Measurements from ENCODE around the gene CEP44.
A peak's percentile ranks its signal among the peaks of the same experiment; 100 is the strongest.

CEP44 gene

DNA sequence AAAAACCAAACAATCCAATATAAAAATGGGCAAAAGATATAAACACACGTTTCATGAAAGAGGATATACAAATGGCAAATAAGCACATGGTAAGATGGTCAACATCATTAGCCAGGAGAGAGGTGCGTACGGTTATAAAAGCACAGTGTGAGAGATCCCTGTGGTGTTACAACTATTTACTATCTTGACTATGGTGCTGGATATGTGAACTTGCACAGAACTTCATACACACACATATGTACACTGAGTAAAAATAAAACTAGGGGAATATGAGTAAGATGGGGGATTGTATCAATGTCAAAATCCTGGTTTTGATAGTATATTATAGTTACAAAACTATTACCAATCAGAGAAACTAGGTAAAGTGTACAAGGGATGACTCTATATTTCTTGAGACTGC is 8.6 kb upstream of the CEP44 start:
- TF ChIP-seq, protein P1, sequence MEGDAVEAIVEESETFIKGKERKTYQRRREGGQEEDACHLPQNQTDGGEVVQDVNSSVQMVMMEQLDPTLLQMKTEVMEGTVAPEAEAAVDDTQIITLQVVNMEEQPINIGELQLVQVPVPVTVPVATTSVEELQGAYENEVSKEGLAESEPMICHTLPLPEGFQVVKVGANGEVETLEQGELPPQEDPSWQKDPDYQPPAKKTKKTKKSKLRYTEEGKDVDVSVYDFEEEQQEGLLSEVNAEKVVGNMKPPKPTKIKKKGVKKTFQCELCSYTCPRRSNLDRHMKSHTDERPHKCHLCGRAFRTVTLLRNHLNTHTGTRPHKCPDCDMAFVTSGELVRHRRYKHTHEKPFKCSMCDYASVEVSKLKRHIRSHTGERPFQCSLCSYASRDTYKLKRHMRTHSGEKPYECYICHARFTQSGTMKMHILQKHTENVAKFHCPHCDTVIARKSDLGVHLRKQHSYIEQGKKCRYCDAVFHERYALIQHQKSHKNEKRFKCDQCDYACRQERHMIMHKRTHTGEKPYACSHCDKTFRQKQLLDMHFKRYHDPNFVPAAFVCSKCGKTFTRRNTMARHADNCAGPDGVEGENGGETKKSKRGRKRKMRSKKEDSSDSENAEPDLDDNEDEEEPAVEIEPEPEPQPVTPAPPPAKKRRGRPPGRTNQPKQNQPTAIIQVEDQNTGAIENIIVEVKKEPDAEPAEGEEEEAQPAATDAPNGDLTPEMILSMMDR (conservative IDR thresholded peaks at IDR 0.05; ENCODE audit: control insufficient read depth, insufficient read depth, low read depth, low read length), result no peak
- DNase-seq (ENCODE audit: low read depth), result no peak
- H3K4me3 ChIP-seq (ENCODE audit: control insufficient read depth, low read depth, low read length), result no peak overlapping the region

DNA sequence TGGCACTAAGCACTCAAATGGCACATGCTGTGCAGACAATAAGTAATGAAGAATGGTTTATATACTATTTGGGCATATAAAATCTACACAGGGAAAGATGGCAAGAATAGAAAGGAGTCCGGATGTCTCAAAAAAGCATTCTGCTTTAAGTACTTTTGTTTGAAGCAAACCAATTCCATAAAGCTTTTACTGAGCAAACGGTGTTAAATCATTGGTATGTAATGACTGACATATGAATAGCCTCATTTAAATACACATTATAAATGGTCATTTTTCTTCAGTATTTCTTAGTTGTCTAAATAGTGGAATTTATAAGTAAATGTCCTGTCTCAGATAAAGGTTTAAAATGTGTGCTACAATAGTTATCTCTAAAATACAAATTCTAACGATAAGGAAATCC is 6.3 kb upstream of the CEP44 start:
- TF ChIP-seq, protein P1 (conservative IDR thresholded peaks at IDR 0.05; ENCODE audit: control insufficient read depth, insufficient read depth, low read depth, low read length), result no peak
- no peak for DNase-seq (ENCODE audit: low read depth)
- no peak overlapping the region for H3K4me3 ChIP-seq (ENCODE audit: control insufficient read depth, low read depth, low read length)

GRCh38 chr4:174278467-174278866 is 5.2 kb upstream of the CEP44 start:
- no peak overlapping the region for H3K4me3 ChIP-seq (ENCODE audit: control insufficient read depth, low read depth, low read length)
- DNase-seq (ENCODE audit: low read depth), result no peak
- TF ChIP-seq, protein P1 (conservative IDR thresholded peaks at IDR 0.05; ENCODE audit: control insufficient read depth, insufficient read depth, low read depth, low read length), result no peak

DNA sequence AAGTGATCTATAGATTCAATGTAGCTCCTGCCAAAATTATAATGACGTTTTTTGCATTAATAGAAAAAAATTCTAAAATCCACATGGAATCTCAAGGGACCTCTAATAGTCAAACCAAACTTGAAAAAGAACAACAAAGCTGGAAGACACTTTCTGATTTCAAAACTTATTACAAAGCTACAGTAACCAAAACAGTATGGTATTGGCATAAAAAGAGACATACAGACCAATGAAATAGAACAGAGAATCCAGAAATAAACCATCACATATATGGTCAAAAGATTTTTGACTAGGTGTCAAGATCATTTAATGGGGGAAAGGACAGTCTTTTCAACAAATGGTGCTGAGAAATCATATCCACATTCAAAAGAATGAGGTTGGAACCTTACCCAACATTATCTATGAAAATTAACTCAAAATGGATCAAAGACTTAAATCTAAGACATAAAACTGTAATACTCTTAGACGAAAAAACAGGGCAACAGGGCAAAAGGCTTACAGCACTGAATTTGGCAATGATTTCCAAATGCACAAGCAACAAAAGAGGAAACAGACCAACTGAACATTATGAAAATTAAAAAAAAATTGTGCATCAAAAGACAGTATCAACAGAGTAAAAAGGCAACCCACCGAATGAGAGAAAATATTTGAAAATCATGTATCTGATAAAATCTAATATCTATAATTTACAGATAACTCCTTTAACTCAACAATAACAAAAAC is 4.1 kb upstream of the CEP44 start:
- DNase-seq (ENCODE audit: low read depth), result no peak
- H3K4me3 ChIP-seq (ENCODE audit: control insufficient read depth, low read depth, low read length), result no peak overlapping the region
- TF ChIP-seq, protein P1 (conservative IDR thresholded peaks at IDR 0.05; ENCODE audit: control insufficient read depth, insufficient read depth, low read depth, low read length), result no peak

DNA sequence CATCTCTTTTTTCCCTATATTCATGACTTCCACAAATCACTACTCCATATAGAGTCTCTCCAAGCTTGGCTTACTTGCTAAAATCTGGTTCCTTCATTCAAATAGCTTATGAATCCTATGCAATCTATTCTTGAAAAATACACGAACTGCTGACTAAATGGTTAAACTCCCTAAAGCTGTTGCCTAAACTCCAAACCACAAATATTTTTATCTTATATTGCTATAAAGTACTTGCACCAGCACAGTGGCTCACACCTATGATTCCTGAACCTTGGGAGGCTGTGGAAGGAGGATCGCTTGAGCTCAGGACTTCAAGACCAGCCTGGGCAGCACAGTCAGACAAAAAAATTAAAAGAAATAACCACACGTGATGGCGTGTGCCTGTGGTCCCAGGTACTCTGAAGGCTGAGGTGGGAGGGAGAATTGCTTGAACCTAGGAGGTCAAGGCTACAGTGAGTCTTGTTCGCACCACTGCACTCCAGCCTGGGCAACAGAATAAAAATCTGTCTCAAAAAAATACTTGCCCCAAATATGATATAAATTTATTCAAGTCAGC is 2.5 kb upstream of the CEP44 start:
- TF ChIP-seq, protein P1 (conservative IDR thresholded peaks at IDR 0.05; ENCODE audit: control insufficient read depth, insufficient read depth, low read depth, low read length), result no peak
- DNase-seq (ENCODE audit: low read depth), result no peak
- no peak overlapping the region for H3K4me3 ChIP-seq (ENCODE audit: control insufficient read depth, low read depth, low read length)

GRCh38 chr4:174281901-174282300 is 1.8 kb upstream of the CEP44 start:
- H3K4me3 ChIP-seq (ENCODE audit: control insufficient read depth, low read depth, low read length), result peak overlapping the region; percentile 88
- TF ChIP-seq, protein P1 (conservative IDR thresholded peaks at IDR 0.05; ENCODE audit: control insufficient read depth, insufficient read depth, low read depth, low read length), result no peak
- peak; percentile 3 for DNase-seq (ENCODE audit: low read depth)

Data from fibroblast of mammary gland (primary cell).